Measurements from ENCODE around the gene FGF5. TPM values are rescaled to one million over a fixed set of nuclear protein-coding genes. Genes with fewer than 3 reads are reported as not detected.

Gene FGF5
- total and polyA plus RNA-seq, 2 of the 13 experiments (the other 11 are each of a cell fraction or from before 2014, with no cell fraction given): not detected

GRCh38 chr4:80219301-80220025, 47.0 kb upstream of the FGF5 start:
- POLR2A ChIA-PET: no interaction called here
- 15% methylated on average over 4 of the region's 5 CpGs for WGBS (ENCODE audit: low lambda C conversion rate)
- FAIRE-seq (no peak), ATAC-seq (no peak), DNase-seq (ENCODE audit: low spot score) (no peak)
- H3K27me3 ChIP-seq (ENCODE audit: control insufficient read depth in 1 of 2, insufficient read depth in 2 of 2, low read length in 2 of 2): no peaks in the 10 kb centered on the region
- H3K4me1 ChIP-seq (ENCODE audit: insufficient read depth, low read length): no peaks in the 10 kb centered on the region
- H3K9me3 ChIP-seq (ENCODE audit: low read length): no peaks in the 10 kb centered on the region
- H3K27ac ChIP-seq (ENCODE audit: extremely low read length, insufficient read depth, low read length): no peak overlapping the region
- no TSS peak for BruUV-seq (replicated peaks)
- H3K4me2 ChIP-seq (ENCODE audit: low read depth, low read length): no peak overlapping the region
- H3K9ac ChIP-seq (ENCODE audit: insufficient read depth, low read depth, low read length): no peak overlapping the region
- TF ChIP-seq HNF1B (CRISPR knock-in tag; IDR thresholded peaks at IDR 0.05): no peak
- TF ChIP-seq KDM2A (CRISPR knock-in tag; IDR thresholded peaks at IDR 0.05; ENCODE audit: borderline replicate concordance, low read depth): no peak
- TF ChIP-seq ISX (CRISPR knock-in tag; conservative IDR thresholded peaks at IDR 0.05): no peak
- TF ChIP-seq ZNF550 (CRISPR knock-in tag; IDR thresholded peaks at IDR 0.05; ENCODE audit: borderline replicate concordance): no peak
- no peak for TF ChIP-seq ZNF333 (CRISPR knock-in tag; IDR thresholded peaks at IDR 0.05; ENCODE audit: borderline replicate concordance)
- TF ChIP-seq, protein P1, sequence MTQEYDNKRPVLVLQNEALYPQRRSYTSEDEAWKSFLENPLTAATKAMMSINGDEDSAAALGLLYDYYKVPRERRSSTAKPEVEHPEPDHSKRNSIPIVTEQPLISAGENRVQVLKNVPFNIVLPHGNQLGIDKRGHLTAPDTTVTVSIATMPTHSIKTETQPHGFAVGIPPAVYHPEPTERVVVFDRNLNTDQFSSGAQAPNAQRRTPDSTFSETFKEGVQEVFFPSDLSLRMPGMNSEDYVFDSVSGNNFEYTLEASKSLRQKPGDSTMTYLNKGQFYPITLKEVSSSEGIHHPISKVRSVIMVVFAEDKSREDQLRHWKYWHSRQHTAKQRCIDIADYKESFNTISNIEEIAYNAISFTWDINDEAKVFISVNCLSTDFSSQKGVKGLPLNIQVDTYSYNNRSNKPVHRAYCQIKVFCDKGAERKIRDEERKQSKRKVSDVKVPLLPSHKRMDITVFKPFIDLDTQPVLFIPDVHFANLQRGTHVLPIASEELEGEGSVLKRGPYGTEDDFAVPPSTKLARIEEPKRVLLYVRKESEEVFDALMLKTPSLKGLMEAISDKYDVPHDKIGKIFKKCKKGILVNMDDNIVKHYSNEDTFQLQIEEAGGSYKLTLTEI (CRISPR knock-in tag; conservative IDR thresholded peaks at IDR 0.05): no peak
- no peak for TF ChIP-seq ZNF605 (CRISPR knock-in tag; IDR thresholded peaks at IDR 0.05)
- TF ChIP-seq NRL (CRISPR knock-in tag; IDR thresholded peaks at IDR 0.05; ENCODE audit: borderline replicate concordance): no peak
- TF ChIP-seq IRF2 (CRISPR knock-in tag; IDR thresholded peaks at IDR 0.05): no peak
- no peak for TF ChIP-seq BCL3 (CRISPR knock-in tag; IDR thresholded peaks at IDR 0.05)
- TF ChIP-seq, protein P2, sequence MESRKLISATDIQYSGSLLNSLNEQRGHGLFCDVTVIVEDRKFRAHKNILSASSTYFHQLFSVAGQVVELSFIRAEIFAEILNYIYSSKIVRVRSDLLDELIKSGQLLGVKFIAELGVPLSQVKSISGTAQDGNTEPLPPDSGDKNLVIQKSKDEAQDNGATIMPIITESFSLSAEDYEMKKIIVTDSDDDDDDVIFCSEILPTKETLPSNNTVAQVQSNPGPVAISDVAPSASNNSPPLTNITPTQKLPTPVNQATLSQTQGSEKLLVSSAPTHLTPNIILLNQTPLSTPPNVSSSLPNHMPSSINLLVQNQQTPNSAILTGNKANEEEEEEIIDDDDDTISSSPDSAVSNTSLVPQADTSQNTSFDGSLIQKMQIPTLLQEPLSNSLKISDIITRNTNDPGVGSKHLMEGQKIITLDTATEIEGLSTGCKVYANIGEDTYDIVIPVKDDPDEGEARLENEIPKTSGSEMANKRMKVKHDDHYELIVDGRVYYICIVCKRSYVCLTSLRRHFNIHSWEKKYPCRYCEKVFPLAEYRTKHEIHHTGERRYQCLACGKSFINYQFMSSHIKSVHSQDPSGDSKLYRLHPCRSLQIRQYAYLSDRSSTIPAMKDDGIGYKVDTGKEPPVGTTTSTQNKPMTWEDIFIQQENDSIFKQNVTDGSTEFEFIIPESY (CRISPR knock-in tag; IDR thresholded peaks at IDR 0.05): no peak
- no peaks in the 10 kb centered on the region for H4K20me1 ChIP-seq (ENCODE audit: insufficient read depth, low read length)
- in situ Hi-C loops (cut with HindIII; ENCODE audit: extremely low pct_ligation_motif_present, low pct_unique_long_range_greater_than_20kb) (loop anchor here (10.0 to 25.0 kb wide), 2 partner anchors 307 to 1265 kb away; no protein-coding TSS in a partner anchor), intact Hi-C loops (cut with micrococcal nuclease; ENCODE audit: unreplicated experiment) (loop anchor here (5.0 kb wide), 1 partner anchor 118 kb away; the partner anchor contains the start of gene CFAP299)
- no peaks in the 10 kb centered on the region for H3K79me2 ChIP-seq (ENCODE audit: insufficient read depth, low read length)
- CTCF ChIA-PET (ENCODE audit: low intra/inter-chr PET ratio, low total read pairs): no interaction called here
- no peaks in the 10 kb centered on the region for H3K36me3 ChIP-seq (replicated peaks in 1 of 2; ENCODE audit: control insufficient read depth in 1 of 2, insufficient read depth in 2 of 2, low read length in 2 of 2)
- no peak overlapping the region for H3K4me3 ChIP-seq (replicated peaks in 1 of 3; ENCODE audit: insufficient read depth in 1 of 3, low read depth in 2 of 3, low read length in 3 of 3)
- no peak overlapping the region for H2AFZ ChIP-seq (ENCODE audit: low read length)
